ENCODE data around the gene PRIM1.
"Not testable (repeated sequence)": the region's sequence is repeated elsewhere in the genome, so short reads cannot be mapped to it uniquely, and the experiment has no call there.

DNA sequence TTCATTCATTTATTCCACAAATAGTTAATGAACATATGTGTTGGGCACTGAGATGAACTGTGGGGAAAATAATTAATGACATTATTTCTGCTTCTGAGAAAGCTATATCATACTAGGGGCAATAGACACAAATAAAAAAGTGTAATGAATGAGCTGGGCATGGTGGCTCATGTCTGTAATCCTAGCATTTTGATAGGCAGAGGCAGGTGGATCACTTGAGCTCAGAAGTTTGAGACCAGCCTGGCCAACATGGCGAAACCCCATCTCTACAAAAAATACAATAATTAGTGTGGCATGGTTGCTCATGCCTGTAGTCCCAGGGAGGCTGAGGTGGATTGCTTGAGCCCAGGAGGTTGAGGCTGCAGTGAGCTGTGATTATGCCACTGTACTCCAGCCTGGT lies 5.8 kb upstream of the PRIM1 start:
- TF ChIP-seq, protein P1, sequence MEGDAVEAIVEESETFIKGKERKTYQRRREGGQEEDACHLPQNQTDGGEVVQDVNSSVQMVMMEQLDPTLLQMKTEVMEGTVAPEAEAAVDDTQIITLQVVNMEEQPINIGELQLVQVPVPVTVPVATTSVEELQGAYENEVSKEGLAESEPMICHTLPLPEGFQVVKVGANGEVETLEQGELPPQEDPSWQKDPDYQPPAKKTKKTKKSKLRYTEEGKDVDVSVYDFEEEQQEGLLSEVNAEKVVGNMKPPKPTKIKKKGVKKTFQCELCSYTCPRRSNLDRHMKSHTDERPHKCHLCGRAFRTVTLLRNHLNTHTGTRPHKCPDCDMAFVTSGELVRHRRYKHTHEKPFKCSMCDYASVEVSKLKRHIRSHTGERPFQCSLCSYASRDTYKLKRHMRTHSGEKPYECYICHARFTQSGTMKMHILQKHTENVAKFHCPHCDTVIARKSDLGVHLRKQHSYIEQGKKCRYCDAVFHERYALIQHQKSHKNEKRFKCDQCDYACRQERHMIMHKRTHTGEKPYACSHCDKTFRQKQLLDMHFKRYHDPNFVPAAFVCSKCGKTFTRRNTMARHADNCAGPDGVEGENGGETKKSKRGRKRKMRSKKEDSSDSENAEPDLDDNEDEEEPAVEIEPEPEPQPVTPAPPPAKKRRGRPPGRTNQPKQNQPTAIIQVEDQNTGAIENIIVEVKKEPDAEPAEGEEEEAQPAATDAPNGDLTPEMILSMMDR (IDR thresholded peaks at IDR 0.05), result not testable (repeated sequence)
- not testable (repeated sequence) for TF ChIP-seq POLR2A (IDR thresholded peaks at IDR 0.05)
